GM12873 (cell line): ENCODE data around the gene EEF1A2.
A peak's percentile ranks its signal among the peaks of the same experiment; 100 is the strongest.

Experiments
- TF ChIP-seq, protein P1 (sequence below): IDR thresholded peaks from 2 replicates; pipeline ENCODE4 v1.5.1; 2012; ENCODE audit warnings: low read depth, mild to moderate bottlenecking, moderate library complexity, low read length, control low read depth; ENCODE audit not compliant: insufficient read depth; ENCODE audit errors: missing control alignments

EEF1A2 gene

GRCh38 chr20:63446216-63447024 is 52.5 kb downstream of the EEF1A2 start:
- TF ChIP-seq, protein P1, sequence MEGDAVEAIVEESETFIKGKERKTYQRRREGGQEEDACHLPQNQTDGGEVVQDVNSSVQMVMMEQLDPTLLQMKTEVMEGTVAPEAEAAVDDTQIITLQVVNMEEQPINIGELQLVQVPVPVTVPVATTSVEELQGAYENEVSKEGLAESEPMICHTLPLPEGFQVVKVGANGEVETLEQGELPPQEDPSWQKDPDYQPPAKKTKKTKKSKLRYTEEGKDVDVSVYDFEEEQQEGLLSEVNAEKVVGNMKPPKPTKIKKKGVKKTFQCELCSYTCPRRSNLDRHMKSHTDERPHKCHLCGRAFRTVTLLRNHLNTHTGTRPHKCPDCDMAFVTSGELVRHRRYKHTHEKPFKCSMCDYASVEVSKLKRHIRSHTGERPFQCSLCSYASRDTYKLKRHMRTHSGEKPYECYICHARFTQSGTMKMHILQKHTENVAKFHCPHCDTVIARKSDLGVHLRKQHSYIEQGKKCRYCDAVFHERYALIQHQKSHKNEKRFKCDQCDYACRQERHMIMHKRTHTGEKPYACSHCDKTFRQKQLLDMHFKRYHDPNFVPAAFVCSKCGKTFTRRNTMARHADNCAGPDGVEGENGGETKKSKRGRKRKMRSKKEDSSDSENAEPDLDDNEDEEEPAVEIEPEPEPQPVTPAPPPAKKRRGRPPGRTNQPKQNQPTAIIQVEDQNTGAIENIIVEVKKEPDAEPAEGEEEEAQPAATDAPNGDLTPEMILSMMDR: no peak

DNA sequence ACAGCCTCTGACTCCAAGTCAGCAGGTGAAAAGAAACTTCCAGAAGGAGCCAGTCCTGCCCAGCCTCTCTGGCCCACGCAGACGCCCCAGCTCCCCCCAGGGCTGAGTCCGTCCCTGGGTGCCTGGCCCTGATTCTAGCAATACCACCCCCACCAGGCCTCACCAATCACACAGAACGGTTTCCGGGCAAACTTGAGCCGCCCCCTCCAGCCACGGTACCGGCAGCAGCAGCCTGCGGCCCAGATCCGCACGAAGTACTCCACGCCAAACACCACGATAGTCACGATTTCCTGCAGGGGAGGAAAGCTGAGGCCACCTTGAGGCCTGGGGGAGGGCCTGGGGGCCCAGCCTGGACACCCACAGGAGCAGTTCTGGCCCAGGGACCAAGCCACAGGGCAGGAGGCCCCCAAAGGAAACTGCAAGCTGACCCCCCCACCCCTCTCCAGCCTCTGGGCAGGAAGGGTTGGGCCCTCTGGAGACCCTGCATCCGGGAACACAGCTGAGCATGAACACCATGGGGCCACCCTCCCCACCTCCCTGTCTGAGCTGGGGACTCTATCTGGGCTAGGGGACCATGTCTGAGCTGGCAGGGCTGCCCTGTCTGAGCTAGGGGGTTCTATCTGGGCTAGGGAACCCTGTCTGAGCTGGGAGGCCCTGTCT is 53.7 kb downstream of the EEF1A2 start:
- TF ChIP-seq, protein P1: no peak

GRCh38 chr20:63444548-63444947 is 54.3 kb downstream of the EEF1A2 start:
- TF ChIP-seq, protein P1: no peak

DNA sequence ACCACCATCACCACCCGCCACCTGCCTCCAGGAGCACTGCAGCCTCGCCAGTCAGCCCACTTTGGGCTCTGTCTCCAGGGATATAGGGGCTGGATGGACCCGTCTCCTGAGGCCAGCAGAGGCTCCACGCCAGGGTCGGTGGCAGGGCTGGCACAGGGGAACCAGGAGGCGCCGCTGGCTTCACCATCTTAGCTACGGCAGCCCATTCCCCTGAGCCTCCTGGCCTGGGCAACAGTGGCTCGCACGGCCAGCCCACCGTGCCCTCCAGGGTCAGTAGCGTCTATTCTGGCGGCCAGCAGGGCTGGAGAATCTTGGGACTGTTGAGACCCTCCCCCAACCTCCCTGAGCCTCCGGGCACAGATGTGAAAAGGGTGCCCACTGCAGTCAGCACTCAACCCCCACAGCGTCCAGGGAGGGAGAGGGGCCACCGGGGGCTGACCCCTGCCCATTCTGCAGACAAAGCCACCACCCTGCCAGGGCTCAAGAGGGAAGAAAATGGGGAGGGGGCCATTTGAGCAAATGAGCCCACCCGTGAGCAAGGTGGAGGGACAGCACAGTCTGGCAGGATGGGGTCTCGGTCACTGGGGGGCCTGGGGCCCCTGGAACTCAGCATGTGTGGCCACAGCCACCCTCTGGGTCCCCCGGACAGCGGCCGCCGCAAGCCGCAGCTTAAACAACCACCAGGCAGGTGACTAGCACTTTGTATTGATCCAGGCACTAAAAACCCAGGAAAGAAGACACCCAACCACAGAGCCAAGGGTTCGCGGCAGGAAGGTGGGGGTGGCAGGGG is 55.1 kb downstream of the EEF1A2 start:
- TF ChIP-seq, protein P1: no peak

DNA sequence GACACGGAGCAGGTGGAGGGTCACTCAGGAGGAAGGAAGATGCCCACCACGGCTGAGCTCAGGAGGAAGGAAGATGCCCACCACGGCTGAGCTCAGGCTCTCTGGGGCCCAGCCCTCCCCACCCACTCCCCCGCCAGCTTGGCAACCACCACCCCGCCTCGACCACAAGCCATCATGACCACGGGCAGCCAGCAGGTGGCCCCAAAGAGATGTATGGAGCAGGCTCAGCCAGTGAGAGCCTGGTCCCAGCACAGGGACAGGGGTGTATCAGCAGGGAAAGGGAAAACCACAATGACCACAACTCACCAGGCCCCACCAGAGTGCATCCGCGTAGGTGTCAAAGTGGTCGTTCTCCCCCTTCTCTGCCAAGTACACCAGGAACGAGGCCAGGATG is 56.8 kb downstream of the EEF1A2 start:
- TF ChIP-seq, protein P1: peak; percentile 72

DNA sequence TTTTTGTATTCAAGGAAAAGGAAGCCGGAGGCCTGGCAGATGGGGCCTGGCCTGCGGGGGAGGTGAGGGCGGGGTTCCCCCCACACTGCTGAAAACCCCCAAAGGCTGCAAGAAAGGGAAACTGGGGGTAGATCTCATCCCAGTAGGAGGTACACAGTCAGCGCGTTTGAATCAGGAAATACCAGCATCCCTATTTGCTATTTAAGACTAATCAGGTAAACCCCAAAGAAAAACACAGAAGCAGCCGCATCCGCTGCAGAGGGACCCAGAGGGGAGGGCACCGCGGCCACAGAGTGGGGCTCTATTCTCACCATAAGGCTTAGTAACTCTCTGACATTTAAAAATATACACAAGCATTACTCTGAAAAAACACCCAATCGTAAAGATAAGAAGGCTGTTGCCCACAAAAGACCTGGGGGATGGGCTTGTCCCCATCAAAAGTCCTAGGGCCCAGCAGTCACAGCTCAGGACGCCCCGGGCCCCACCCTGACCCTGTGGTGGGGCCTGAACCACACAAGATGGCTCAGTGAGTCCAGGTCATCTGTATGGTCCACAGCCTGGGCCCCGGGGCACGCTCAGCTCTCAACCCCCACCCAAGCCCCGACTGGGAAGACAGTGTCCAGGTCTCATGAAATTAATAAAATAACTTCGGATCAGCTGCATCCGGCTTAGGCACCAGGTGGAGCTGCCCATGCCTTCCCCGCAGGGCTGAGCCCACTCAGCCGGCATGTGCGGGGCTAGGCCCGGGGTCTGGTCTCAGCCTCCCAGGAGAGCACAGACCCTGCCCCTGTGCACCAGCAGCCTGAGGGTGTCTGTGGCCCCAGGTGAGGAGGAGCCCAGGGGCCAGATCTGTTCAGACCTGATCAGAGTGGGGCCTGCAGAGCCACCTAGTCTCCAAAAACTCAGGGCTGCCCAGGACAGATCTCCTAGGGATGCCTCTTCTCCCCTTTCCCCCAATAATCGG is 57.5 kb downstream of the EEF1A2 start:
- TF ChIP-seq, protein P1: no peak
